Right atrium auricular region (tissue), 2 donors: ENCODE data around the gene ARID3C. TPM values are rescaled to one million over a fixed set of nuclear protein-coding genes. Genes with fewer than 3 reads are reported as not detected.

Experiments used
- DNase-seq: peaks from one replicate; pipeline ENCODE4 v3.0.0-alpha.2; 2019; ENCODE audit warnings: low spot score
- H3K27ac ChIP-seq, 2 donors: fragments of 200-600 bp; sonication (generic); 1 replicate in 1 of 2; 2 replicates in 1 of 2; pipeline ENCODE4 v1.5.1; 2016 to 2019
- H3K27me3 ChIP-seq, 2 donors: fragments of 200-600 bp; sonication (generic); one replicate each; pipeline versions ENCODE4 v1.5.1 to v1.6.0; 2017 to 2019
- H3K36me3 ChIP-seq: fragments of 200-600 bp; sonication (generic); one replicate; pipeline ENCODE4 v1.5.1; 2016
- H3K4me1 ChIP-seq, 2 donors: fragments of 200-600 bp; sonication (generic); one replicate each; pipeline versions ENCODE4 v1.5.1 to v1.6.0; 2017 to 2019
- H3K4me3 ChIP-seq, 2 donors: fragments of 200-600 bp; sonication (generic); 1 replicate in 1 of 2; 2 replicates in 1 of 2; pipeline ENCODE4 v1.5.1; 2017 to 2019; ENCODE audit warnings: mild to moderate bottlenecking in 1 of 2, moderate library complexity in 1 of 2
- H3K9me3 ChIP-seq, 2 donors: fragments of 200-600 bp; sonication (generic); one replicate each; pipeline ENCODE4 v1.5.1; 2019
- total RNA-seq, 2 donors: library from RNA; depleted of rRNA; stranded (reverse); fragments of >200 nt; gene quantifications; one replicate each; pipeline ENCODE4 v1.1.0, GENCODE V29; 2016
- TF ChIP-seq, protein P1 (sequence below), 2 donors: fragments of 200-600 bp; sonication (generic); IDR thresholded peaks; one replicate each; pipeline ENCODE4 v1.5.1; 2019; ENCODE audit warnings: antibody characterized with exemption in 2 of 2

Gene ARID3C
- total RNA-seq, 2 donors from 2014 or later, result not detected

DNA sequence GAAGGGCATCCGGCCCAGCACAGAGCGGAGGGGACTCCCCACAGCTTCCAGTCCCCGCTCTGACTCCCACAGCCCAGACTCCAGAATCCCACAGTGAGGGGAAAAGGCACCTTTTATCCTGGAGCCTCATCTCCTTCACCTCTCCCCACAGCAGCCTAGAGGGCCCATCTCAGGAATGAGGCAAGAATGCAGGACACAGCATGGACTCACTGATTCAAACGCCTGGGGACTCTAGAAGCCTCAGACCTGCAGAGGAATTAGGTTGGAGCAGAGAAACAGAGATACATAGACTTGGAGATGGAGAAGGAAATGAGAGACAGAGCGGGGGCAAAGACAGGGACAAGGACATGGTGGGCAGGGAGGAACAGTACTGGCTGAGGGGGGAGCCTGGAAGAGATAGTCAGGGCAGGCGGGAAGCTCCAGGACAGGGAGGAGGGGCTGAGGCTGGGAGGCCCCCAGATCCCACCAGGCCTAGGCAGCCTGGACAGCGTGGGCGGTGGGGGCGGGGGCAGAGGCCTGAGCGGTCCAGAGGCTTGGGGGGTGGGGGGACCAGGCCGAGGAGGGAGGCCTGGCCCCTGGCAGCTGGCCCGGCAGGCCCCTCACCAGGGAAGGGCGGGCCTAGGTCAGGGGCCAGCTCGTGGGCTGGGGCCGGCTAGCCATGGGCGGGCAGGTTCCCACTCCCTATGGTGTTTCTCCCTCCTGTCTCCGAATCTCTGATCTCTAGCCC, 55.1 kb downstream of the ARID3C start:
- H3K27ac ChIP-seq, result no peak overlapping the region
- H3K9me3 ChIP-seq, result no peaks in the 10 kb centered on the region
- no peak overlapping the region for H3K4me3 ChIP-seq
- H3K4me1 ChIP-seq, result peaks cover 0 to 37% of the 10 kb centered on the region in 2 donors
- no peak for DNase-seq
- H3K36me3 ChIP-seq, result no peaks in the 10 kb centered on the region
- TF ChIP-seq, protein P1, sequence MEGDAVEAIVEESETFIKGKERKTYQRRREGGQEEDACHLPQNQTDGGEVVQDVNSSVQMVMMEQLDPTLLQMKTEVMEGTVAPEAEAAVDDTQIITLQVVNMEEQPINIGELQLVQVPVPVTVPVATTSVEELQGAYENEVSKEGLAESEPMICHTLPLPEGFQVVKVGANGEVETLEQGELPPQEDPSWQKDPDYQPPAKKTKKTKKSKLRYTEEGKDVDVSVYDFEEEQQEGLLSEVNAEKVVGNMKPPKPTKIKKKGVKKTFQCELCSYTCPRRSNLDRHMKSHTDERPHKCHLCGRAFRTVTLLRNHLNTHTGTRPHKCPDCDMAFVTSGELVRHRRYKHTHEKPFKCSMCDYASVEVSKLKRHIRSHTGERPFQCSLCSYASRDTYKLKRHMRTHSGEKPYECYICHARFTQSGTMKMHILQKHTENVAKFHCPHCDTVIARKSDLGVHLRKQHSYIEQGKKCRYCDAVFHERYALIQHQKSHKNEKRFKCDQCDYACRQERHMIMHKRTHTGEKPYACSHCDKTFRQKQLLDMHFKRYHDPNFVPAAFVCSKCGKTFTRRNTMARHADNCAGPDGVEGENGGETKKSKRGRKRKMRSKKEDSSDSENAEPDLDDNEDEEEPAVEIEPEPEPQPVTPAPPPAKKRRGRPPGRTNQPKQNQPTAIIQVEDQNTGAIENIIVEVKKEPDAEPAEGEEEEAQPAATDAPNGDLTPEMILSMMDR (IDR thresholded peaks at IDR 0.05), result no peak
- H3K27me3 ChIP-seq, result no peaks in the 10 kb centered on the region

DNA sequence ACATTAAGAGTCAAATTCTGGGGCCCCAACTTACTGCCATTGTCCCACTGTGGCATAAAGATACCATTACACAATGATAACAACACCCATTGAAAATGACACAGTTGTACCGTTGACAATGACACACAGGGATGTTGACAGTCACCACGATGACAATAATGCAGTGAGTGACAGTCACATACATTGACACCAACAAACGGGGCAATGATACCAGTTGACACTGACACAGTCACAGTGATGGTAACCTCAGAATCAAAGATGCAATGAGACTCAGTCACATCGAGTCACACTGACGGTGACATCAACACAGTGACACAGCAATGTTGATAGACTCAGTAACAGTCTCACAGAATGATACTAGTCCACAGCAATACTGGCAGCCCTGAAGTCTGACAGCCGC, 56.2 kb downstream of the ARID3C start:
- H3K27ac ChIP-seq, result no peak overlapping the region
- TF ChIP-seq, protein P1 (IDR thresholded peaks at IDR 0.05), result no peak
- H3K27me3 ChIP-seq, result no peaks in the 10 kb centered on the region
- peaks cover 0 to 34% of the 10 kb centered on the region in 2 donors for H3K4me1 ChIP-seq
- no peaks in the 10 kb centered on the region for H3K36me3 ChIP-seq
- no peak overlapping the region for H3K4me3 ChIP-seq
- H3K9me3 ChIP-seq, result no peaks in the 10 kb centered on the region
- DNase-seq, result no peak

DNA sequence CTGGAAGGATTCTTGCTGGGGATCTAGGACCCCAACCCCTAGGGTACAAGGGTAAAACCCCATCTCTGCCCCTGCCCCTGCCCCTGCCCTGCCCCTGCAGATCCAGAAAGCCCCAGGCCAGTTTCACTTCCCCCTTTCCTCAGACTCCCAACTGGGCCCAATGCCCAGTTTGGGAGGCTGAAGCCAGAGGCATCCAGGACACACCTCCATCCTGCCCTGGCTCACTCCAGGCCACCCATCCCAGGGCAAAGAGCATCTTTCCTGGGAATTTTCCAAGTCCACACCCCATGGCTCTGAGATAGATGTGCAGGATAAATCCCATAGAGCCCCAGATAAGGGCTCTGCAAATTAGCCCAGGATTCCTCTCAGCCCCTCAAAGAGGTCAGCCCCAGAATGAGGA, 56.8 kb downstream of the ARID3C start:
- Histone ChIP-seq H3K9me3 (no peaks in the 10 kb centered on the region), H3K27me3 (no peaks in the 10 kb centered on the region), H3K4me1 (peaks cover 0 to 32% of the 10 kb centered on the region in 2 donors), H3K4me3 (no peak overlapping the region), H3K36me3 (no peaks in the 10 kb centered on the region), H3K27ac (no peak overlapping the region)
- TF ChIP-seq, protein P1 (IDR thresholded peaks at IDR 0.05), result no peak
- no peak for DNase-seq

DNA sequence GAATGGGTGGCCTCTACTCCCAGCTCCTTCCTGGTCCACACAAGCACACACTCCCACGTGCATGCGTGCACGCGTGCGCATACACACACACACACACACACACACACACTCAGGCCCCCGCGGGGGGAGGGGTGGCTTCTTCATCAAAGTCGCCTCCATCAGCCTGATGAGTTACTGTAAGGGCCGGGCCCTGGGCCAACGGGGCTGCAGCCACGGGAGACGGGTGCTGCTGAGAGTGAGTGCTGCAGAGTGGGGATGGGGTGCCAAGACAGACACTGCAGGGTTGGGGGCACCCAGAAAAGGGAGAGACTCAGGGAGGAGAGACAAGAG, 57.4 kb downstream of the ARID3C start:
- TF ChIP-seq, protein P1 (IDR thresholded peaks at IDR 0.05), result no peak
- Histone ChIP-seq H3K27ac (no peak overlapping the region), H3K9me3 (no peaks in the 10 kb centered on the region), H3K4me1 (peaks cover 0 to 33% of the 10 kb centered on the region in 2 donors), H3K36me3 (no peaks in the 10 kb centered on the region), H3K4me3 (no peak overlapping the region), H3K27me3 (no peaks in the 10 kb centered on the region)
- no peak for DNase-seq

Other genes starting within 250 kb of the ARID3C start
- gene FAM219A, start 170.5 kb downstream of the ARID3C start, total RNA-seq, result 10 to 100 TPM; 10.5 to 19.9 TPM
- not detected for gene DNAI1, start 170.3 kb downstream of the ARID3C start, total RNA-seq
- under 1 TPM in 1 of 2 donors, not detected in 1; 0.75 TPM for gene ENHO, start 106.1 kb downstream of the ARID3C start, total RNA-seq
- gene CNTFR, start 39.3 kb downstream of the ARID3C start, total RNA-seq, result 10 to 100 TPM in 1 of 2 donors, 1 to 10 TPM in 1; 6.6 to 23.3 TPM
- gene RPP25L, start 17.0 kb downstream of the ARID3C start, total RNA-seq, result 10 to 100 TPM; 29.9 to 49.2 TPM
- gene DCTN3, start 8.6 kb downstream of the ARID3C start, total RNA-seq, result 100 to 1,000 TPM in 1 of 2 donors, 10 to 100 TPM in 1; 59.1 to 154 TPM
- 10 to 100 TPM; 52.2 to 70.7 TPM for gene SIGMAR1, start 8.7 kb upstream of the ARID3C start, total RNA-seq
- 10 to 100 TPM; 30.9 to 35.0 TPM for gene GALT, start 17.6 kb upstream of the ARID3C start, total RNA-seq
- gene IL11RA, start 23.1 kb upstream of the ARID3C start, total RNA-seq, result 100 to 1,000 TPM in 1 of 2 donors, 10 to 100 TPM in 1; 58.2 to 108 TPM
- not detected for gene CCL27, start 33.6 kb upstream of the ARID3C start, total RNA-seq
- under 1 TPM in 1 of 2 donors, not detected in 1; 0.63 TPM for gene CCL19, start 62.2 kb upstream of the ARID3C start, total RNA-seq
- 10 to 100 TPM in 1 of 2 donors, 1 to 10 TPM in 1; 2.9 to 26.5 TPM for gene CCL21, start 81.1 kb upstream of the ARID3C start, total RNA-seq